AG09319 (cell line): ENCODE measurements around the gene PHLDA2.
"Not testable (repeated sequence)": the region's sequence is repeated elsewhere in the genome, so short reads cannot be mapped to it uniquely, and the experiment has no call there.

Experiments used
- DNase-seq: peaks from one replicate; pipeline ENCODE4 v3.0.0-alpha.2; 2010; ENCODE audit warnings: low read depth; ENCODE audit errors: extremely low read depth
- TF ChIP-seq, protein P1 (sequence below): IDR thresholded peaks from 2 replicates; pipeline ENCODE4 v1.5.1; 2011; ENCODE audit warnings: low read depth, mild to moderate bottlenecking, inconsistent platforms, low read length, moderate library complexity

Gene PHLDA2

DNA sequence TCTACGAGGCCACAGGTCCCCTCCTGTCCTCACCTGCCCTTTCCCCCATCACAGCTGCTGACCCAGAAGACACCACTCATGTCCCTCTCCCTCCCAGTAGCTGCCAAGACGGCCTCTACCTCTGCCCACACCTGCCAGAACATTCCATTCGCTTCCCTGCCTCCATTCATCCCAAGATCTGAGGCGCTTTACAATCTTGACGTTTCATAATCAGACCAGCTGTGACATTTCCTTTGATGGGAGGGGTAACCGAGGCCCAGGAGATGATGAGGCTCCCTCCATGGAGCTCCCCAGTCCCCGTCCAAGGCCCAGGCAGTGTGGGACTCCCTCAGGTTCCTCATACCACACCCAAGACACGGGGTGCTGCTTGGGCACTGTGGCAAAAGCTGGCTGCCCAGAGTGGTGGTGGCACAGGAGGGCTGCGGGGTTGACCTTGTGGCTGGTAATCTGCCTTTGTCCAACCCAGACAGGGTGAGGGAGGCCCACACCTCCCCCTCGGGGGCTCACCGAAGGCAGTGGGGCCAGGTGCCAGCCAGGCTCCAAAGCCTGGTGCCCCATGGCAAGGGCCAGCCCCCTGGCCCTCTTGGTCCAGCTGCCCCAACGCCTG lies 17.3 kb downstream of the PHLDA2 start:
- TF ChIP-seq, protein P1, sequence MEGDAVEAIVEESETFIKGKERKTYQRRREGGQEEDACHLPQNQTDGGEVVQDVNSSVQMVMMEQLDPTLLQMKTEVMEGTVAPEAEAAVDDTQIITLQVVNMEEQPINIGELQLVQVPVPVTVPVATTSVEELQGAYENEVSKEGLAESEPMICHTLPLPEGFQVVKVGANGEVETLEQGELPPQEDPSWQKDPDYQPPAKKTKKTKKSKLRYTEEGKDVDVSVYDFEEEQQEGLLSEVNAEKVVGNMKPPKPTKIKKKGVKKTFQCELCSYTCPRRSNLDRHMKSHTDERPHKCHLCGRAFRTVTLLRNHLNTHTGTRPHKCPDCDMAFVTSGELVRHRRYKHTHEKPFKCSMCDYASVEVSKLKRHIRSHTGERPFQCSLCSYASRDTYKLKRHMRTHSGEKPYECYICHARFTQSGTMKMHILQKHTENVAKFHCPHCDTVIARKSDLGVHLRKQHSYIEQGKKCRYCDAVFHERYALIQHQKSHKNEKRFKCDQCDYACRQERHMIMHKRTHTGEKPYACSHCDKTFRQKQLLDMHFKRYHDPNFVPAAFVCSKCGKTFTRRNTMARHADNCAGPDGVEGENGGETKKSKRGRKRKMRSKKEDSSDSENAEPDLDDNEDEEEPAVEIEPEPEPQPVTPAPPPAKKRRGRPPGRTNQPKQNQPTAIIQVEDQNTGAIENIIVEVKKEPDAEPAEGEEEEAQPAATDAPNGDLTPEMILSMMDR: no peak
- no peak for DNase-seq

DNA sequence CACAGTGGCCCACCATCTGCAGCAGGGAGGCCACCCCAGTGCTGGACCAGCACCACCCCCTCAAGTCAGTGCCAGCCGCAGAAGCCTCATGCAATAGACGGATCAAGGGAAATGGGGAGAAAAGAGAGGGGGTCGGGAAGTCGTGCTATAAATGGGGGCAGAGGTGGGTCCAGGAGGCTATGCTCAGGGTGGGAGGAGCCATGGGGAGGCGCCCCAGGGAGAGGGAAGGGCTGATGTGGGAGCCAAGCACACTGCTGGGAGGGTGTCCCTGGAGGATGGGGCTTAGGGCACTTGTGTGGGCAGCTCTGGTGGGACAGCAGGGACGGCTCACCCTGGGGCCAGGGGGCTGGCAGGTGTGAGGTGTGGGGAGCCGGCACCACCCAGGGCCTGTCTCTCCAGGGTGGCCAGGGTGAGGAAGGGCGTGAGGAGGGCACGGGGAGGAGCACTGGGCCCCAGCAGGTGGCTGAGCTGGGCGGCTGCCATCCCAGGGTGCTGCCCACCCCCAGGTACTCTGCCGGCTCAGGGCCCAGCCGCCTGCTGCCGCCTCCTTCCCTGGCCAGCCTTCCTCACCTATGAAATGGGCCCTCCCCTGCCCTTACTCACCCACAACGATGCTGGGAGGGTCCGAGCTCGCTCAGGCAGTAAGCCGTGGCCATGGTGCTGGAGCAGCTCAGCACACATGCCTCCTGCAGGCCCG lies 18.0 kb downstream of the PHLDA2 start:
- TF ChIP-seq, protein P1: no peak
- no peak for DNase-seq

DNA sequence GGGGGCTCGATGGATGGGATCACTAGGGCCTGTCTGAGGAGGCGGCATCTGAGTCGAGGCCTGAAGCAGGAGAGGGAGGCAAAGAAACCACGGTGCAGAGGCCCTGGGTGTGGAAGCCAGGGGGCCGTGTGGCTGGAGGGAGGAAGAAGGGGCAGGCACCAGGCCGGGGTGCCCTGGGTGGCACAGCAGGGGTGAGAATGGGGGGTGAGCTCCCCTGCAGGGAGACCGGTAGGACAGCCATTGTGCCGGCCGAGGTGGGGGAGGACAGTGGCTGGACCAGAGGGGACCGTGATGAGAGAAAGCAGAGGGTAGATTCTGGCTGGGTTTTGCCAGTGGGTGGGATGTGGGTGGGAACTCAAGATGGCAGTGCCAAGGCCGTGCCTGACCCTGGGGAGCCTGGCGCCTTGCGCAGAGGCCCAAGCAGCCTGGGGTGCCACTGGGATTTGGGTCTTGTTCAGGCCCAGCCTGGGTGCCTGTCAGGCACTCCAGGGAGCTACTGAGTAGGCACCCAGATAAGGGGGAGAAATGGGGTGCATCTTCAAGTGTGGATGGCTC lies 18.7 kb downstream of the PHLDA2 start:
- no peak for DNase-seq
- TF ChIP-seq, protein P1: no peak

GRCh38 chr11:2909133-2909902 lies 19.9 kb downstream of the PHLDA2 start:
- TF ChIP-seq, protein P1: no peak
- DNase-seq: no peak

DNA sequence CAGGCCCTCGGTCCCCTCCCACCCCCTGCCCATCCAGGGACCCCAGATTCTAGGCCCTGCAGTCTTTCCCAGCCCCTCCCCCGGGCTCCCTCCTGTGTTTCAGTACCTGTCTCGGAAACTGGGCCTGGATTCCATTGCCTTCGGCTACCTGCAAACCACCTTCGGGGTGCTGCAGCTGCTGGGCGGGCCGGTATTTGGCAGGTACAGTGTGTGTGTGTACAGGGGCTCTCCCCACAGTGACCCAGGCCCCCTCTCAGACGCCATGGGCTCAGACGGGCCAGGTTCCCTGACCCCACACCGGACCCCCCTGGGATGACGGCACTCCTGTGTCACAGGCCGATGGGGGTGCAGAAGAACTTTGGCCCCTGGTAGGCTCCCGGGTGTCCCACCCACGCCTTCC lies 21.1 kb downstream of the PHLDA2 start:
- TF ChIP-seq, protein P1: no peak

GRCh38 chr11:2905299-2905698 lies 23.9 kb downstream of the PHLDA2 start:
- not testable (repeated sequence) for DNase-seq

More for the DNA sequence above, 21.1 kb downstream of the PHLDA2 start:
- no peak for DNase-seq

DNA sequence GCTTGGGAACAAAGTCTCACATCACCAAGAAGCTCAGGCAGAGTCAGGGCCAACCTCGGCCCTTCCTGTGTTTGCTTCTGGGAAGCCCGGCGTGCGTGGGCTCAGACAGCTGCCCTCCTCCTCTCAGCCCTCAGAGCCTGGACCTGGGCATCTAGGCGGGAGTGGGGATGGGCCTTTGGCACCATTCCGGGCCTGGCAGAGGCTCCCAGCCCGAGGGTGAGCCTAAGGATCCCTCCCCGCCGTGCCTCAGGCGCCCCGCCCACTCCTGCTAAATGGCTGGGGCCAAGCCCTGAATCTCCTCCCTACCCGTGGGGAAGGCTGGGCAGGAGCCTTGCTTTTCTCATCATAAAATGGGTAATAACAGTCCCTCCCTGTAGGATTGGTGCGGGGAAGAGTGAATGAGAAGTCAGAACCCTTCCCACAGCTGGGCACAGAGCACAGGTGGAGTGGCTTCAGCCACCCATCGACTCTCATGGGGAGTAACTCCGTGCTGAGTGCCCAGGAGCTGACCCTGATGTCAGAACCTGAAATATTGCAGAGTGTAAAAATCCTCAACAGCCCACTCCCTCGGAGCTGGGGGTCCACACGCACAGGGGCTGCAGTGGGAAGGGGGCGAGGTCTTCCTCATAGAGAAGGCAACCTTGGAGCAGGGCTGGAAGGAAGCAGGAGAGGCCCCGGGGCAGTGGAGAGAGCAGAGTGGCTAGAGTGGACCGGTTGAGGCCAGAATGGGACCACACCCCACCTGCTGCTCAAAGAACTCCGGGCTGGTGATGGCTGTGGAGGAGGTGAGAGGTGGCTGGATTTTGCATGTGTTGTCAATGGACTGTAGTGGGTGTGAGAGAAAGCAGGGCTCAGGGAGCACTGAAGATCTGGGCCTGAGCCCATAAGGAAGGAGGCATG lies 24.8 kb downstream of the PHLDA2 start:
- TF ChIP-seq, protein P1: no peak
- no peak for DNase-seq
